NCI-H774 (cell line): ENCODE results near the gene PGM3.
"Not testable (repeated sequence)": the region's sequence is repeated elsewhere in the genome, so short reads cannot be mapped to it uniquely, and the experiment has no call there.

Source experiments
- DNase-seq: peaks from one replicate; lab custom pipeline; 2025; lab: John Stamatoyannopoulos, UW

The PGM3 gene, protein sequence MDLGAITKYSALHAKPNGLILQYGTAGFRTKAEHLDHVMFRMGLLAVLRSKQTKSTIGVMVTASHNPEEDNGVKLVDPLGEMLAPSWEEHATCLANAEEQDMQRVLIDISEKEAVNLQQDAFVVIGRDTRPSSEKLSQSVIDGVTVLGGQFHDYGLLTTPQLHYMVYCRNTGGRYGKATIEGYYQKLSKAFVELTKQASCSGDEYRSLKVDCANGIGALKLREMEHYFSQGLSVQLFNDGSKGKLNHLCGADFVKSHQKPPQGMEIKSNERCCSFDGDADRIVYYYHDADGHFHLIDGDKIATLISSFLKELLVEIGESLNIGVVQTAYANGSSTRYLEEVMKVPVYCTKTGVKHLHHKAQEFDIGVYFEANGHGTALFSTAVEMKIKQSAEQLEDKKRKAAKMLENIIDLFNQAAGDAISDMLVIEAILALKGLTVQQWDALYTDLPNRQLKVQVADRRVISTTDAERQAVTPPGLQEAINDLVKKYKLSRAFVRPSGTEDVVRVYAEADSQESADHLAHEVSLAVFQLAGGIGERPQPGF

DNA sequence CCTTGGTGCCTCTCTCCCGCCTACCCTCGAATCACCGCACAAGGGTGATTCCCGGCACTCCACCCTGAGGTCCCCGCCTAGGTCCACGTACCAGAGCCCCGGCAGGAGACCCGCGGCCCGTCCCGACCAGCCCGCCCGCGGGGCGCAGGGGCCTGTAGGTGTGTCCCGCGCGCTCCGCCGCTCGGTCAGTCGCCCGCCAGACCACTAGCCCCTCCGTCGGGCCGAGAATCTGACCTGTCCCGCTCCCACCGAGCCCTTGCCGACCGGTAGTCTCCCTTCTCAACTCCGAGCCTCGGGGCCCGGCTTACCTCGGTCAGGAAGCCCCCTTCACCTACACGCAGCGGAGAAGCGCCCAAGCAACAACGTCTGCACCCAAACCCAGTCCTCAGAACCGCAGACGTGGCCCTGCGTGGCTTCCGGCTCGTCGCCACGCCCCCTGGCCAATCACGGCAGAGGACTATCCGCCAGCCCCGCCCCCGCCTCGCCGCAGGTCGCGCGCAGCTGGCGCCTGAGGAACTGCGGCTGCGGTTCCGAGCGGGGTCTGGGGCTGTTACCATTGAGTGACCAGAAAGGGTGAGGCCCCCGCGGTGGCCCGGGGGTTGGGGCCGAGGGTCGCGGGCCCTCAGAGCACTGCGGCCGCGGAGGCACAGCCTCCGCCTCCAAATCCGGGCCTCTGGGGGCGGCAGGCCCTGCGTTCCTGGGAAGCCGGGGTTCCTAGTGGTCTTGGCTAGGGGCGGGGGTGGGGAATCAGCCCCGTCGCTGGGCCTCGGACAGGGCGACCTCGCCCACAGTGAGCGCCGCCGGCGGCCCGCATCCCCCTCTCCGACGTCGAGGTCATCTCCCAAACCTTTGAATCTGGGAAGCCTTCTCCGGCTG lies at the start of gene PGM3, which contains the start of gene RWDD2A:
Gene PGM3, minus strand, starts transcription at position 395 of the 876 bp plus-strand sequence. CDS start 2,253 bp downstream, outside the sequence.
Gene RWDD2A, plus strand, starts transcription at position 487 of the 876 bp plus-strand sequence. CDS start 1,095 bp downstream, outside the sequence.
- DNase-seq = peak; percentile 96

GRCh38 chr6:83231146-83231545 lies 38.1 kb upstream of the PGM3 start:
- DNase-seq = no peak

DNA sequence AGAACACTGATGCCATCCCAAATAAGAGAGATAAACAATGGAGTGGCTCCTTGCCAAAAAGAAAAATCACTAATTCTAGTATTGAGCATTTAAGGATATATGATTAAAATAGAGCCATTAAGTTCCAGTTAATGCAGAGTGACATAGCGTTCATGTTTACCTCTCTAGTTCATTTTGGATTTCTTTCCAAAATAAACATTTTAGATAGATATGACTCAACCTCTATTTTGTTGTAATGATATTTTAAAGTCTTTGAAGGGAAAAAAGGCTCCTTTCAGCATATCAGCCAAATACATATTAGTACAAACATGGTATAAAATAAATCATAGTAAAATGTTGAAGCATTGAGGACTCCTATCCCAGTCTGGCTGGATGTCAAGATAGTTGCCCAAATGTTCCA lies 33.5 kb upstream of the PGM3 start:
- no peak for DNase-seq

DNA sequence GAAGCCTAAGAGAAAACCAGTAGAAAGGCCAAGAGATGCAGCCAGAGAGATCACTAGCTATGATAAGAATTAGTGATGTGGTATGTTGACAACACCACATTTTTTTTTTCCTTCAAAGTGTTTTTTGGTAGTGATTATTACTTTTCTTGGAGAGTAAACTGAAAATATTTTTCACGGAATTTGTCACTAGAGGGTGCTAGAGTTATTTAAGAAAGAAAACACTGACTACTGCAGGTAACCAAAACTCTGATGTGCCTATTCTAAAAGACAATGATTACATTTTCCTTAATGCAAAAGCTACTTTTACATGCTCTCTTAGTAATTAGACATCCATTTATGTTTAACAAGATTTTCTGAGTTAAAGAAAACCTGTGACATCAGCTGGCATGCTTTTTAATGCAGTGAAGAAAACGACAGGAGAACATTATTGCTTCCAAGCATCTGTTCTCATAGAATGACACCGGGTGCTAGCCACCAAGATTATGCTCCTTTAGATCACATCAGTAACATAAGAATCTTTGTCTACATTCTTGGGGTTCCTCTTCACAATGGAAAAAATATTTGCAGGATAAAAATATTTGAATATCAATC lies 28.9 kb upstream of the PGM3 start:
- DNase-seq = peak; percentile 69

DNA sequence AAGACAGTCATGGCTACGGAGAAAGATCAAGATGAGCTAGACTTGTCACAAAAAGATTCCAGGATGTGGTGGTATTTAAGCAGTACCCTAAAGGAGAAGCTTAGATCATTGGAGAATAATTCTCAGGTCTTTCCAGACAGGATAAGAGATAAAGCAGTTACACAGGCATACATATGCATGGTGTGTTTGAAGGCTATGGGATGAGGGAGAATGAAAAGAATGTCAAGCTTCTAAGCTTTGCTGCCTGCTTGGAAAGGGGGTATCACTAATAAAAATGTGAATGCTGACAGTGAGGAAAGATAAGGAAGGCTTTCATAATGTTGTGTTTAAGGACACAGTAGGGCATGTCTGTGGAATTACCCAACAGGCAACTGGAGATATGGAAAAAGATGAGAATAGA lies 28.2 kb upstream of the PGM3 start:
- DNase-seq = no peak

GRCh38 chr6:83220121-83220520 lies 27.1 kb upstream of the PGM3 start:
- DNase-seq = no peak

- no peak for DNase-seq
Measured at GRCh38 chr6:83218646-83219045, 25.6 kb upstream of the PGM3 start.

- DNase-seq = no peak
Measured at GRCh38 chr6:83216806-83217205, 23.7 kb upstream of the PGM3 start.

- peak; percentile 75 for DNase-seq
Measured at GRCh38 chr6:83215131-83216047, 22.3 kb upstream of the PGM3 start.

DNA sequence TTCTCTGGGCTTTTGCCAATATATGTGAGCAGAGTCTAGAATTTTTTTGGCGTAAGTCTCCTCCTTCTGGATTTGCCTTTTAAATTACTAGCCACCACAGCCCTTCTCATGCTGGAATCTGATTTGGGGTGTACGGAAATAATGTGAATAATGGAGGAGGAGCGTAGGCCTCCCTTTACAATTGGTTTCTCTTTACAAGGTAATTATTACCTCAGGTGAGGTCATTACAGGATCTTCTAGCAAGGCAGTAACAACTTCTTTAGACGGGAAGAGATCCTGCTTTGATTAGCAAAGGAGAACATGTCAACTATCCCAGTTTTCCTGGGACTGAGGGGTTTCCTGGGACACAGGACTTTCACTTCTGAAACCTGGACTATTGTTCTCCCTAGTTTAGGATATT lies 9.0 kb upstream of the PGM3 start:
- no peak for DNase-seq

GRCh38 chr6:83199863-83200225 lies 6.8 kb upstream of the PGM3 start:
- DNase-seq = no peak

- DNase-seq = no peak
Measured at GRCh38 chr6:83199173-83199862, 6.3 kb upstream of the PGM3 start.

- no peak for DNase-seq
Measured at GRCh38 chr6:83198486-83199172, 5.6 kb upstream of the PGM3 start.

GRCh38 chr6:83193747-83194566 lies 892 bp upstream of the PGM3 start:
- DNase-seq = peak; percentile 76

DNA sequence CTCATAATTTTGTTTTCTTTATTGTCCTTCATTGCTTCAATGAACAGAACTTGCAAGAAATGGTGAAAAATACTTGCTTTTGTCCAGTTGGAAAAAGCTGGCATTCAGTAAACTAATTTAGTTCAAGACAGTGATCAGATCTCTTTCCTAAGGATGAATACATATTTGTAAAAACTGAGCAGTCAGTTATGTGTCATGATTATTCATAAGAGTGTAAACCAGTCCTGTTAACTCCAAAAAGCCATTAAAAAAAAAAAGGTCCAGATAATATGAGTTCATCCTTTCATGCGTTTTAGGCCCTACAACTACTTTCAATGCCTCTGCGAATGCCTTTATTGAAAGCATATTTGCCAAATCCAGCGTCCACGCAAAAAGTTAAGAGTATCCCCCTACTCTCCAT lies 609 bp downstream of the PGM3 start:
- DNase-seq = no peak

DNA sequence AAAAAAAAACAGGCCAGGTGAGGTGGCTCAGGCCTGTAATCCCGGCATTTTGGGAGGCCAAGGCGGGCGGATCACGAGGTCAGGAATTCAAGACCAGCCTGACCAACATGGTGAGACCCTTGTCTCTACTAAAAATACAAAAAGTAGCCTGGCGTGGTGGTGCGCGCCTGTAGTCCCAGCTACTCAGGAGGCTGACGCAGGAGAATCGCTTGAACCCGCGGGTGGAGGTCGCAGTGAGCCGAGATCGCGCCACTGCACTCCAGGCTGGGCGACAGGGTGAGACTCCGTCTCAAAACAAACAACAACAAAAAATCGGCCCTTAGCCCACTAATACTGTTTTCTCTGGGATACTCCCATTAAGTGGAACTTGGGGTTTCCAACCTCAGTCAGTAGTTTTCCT lies 1.1 kb downstream of the PGM3 start:
- not testable (repeated sequence) for DNase-seq

DNA sequence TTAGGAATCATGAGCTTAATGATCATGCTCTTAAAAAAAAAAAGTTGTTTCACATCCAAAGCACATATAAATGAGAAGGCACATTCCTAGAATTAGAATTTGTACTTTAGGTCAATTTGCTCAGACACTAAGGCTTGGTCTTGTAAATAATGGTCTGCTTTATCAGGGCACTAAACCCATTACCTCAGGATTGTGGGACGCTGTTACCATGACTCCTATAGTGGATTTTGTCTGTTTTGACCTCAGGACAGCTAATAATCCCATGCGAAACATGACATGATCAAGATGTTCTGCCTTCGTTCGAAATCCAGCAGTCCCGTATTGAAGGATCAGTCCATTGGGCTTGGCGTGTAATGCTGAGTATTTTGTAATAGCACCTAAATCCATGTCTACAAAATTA lies 2.4 kb downstream of the PGM3 start:
- DNase-seq = no peak

DNA sequence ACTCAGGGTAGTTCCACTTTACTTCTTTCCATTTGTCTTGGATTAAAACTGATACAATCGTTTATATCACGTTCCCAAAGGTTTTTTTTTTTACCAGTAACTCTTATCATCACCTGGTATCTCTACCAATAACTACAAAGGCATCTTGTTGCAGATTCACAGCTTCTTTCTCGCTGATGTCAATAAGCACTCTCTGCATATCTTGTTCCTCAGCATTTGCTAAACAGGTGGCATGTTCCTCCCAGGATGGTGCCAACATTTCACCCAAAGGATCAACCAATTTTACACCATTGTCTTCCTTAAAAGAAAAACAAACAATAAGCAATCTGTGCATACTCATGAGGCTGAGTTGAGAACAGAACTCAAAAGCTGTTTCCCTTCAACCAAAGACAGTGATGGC lies 4.6 kb downstream of the PGM3 start:
- DNase-seq = no peak

GRCh38 chr6:83185096-83185495 lies 8.0 kb downstream of the PGM3 start:
- no peak for DNase-seq
